ENCODE data around the gene SNW1.
A peak's percentile ranks its signal among the peaks of the same experiment; 100 is the strongest.

DNA sequence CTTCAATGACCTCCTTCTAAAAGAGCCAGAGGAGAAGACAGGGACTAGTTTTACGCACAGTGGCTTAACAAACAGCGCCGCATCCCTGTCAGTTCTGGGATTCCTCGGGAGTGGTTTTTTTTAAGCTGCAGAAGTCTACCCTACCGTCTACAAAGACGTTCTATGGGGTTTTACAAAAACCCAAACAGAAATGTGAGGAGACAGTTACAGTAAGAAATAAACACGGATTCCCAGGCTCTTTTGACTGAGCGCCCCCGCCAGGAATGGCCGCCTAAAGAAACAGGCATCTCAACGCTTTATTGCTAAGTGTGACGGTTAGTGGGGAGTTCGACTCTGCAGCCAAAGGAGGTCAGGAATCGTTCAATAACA is 53.6 kb downstream of the SNW1 start:
- TF ChIP-seq, protein P1, sequence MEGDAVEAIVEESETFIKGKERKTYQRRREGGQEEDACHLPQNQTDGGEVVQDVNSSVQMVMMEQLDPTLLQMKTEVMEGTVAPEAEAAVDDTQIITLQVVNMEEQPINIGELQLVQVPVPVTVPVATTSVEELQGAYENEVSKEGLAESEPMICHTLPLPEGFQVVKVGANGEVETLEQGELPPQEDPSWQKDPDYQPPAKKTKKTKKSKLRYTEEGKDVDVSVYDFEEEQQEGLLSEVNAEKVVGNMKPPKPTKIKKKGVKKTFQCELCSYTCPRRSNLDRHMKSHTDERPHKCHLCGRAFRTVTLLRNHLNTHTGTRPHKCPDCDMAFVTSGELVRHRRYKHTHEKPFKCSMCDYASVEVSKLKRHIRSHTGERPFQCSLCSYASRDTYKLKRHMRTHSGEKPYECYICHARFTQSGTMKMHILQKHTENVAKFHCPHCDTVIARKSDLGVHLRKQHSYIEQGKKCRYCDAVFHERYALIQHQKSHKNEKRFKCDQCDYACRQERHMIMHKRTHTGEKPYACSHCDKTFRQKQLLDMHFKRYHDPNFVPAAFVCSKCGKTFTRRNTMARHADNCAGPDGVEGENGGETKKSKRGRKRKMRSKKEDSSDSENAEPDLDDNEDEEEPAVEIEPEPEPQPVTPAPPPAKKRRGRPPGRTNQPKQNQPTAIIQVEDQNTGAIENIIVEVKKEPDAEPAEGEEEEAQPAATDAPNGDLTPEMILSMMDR (conservative IDR thresholded peaks at IDR 0.05; ENCODE audit: low read depth, low read length) = peak; percentile 47
- TF ChIP-seq EZH2 (IDR thresholded peaks at IDR 0.05; ENCODE audit: borderline replicate concordance, low read depth, low read length, poor library complexity, severe bottlenecking) = no peak

Measured in A673 (cell line).